ENCODE measurements around the gene PET100.

DNA sequence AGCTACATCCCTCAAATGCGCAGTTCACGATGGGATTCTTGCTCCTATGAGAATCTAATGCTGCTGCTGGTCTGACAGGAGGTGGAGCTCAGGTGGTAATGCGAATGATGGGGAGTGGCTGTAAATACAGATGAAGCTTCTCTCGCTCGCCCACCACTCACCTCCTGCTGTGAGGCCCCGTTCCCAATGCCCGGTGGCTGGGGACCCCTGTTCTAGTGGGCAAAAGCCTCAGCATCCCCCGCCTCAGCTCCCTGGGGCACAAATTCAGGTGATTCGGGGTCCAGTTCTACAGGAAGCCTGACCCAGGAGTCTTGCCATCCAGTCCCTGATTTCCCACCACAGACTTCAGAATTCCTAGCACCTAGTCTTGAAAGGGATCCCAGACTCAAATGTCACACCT lies 42.9 kb downstream of the PET100 start:
- TF ChIP-seq, protein P1, sequence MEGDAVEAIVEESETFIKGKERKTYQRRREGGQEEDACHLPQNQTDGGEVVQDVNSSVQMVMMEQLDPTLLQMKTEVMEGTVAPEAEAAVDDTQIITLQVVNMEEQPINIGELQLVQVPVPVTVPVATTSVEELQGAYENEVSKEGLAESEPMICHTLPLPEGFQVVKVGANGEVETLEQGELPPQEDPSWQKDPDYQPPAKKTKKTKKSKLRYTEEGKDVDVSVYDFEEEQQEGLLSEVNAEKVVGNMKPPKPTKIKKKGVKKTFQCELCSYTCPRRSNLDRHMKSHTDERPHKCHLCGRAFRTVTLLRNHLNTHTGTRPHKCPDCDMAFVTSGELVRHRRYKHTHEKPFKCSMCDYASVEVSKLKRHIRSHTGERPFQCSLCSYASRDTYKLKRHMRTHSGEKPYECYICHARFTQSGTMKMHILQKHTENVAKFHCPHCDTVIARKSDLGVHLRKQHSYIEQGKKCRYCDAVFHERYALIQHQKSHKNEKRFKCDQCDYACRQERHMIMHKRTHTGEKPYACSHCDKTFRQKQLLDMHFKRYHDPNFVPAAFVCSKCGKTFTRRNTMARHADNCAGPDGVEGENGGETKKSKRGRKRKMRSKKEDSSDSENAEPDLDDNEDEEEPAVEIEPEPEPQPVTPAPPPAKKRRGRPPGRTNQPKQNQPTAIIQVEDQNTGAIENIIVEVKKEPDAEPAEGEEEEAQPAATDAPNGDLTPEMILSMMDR (IDR thresholded peaks at IDR 0.05 in 8 of 11, conservative IDR thresholded peaks at IDR 0.05 in 3 of 11) = no peak
- TF ChIP-seq POLR2A (IDR thresholded peaks at IDR 0.05) (no peak), POLR2AphosphoS5 (IDR thresholded peaks at IDR 0.05) (no peak)

Measured in spleen (tissue), 7 donors.